BJ (cell line): ENCODE measurements around the gene CDC26. TPM values are rescaled to one million over a fixed set of nuclear protein-coding genes. Genes with fewer than 3 reads are reported as not detected.
"Not testable (repeated sequence)": the region's sequence is repeated elsewhere in the genome, so short reads cannot be mapped to it uniquely, and the experiment has no call there.

ENCODE experiments used
- CTCF ChIA-PET: fragments of 350-600 bp; formaldehyde crosslinking; extraction: SDS; loops from one replicate; lab custom pipeline; 2021; ENCODE audit warnings: antibody characterized with exemption, inconsistent platforms; lab: Yijun Ruan, JAX
- POLR2A ChIA-PET: fragments of 300-600 bp; sonication (Branson Sonifier 250); formaldehyde crosslinking; extraction: SDS; loops from one replicate; lab custom pipeline; 2021; ENCODE audit warnings: antibody characterized with exemption; lab: Charles Lee
- DNase-seq: peaks from one replicate; pipeline ENCODE4 v3.0.0-alpha.2; 2011; ENCODE audit warnings: low read depth
- H3K27me3 ChIP-seq: 2 replicates; pipeline ENCODE4 v1.6.0; 2011; ENCODE audit warnings: low read length; ENCODE audit not compliant: control insufficient read depth, insufficient read depth
- H3K36me3 ChIP-seq: 2 replicates; pipeline ENCODE4 v1.5.1; 2011; ENCODE audit warnings: low read length; ENCODE audit not compliant: control insufficient read depth, insufficient read depth
- H3K4me3 ChIP-seq: 2 replicates; pipeline ENCODE4 v1.5.1; 2011; ENCODE audit warnings: low read depth, mild to moderate bottlenecking, control low read depth, low read length
- polyA plus RNA-seq: library from polyadenylated mRNA; depleted of rRNA; stranded (reverse); fragments of >200 nt; gene quantifications from 2 replicates; pipeline ENCODE4 v1.2.3, GENCODE V29; 2011
- TF ChIP-seq, protein P1 (sequence below): IDR thresholded peaks from 2 replicates; pipeline ENCODE4 v1.5.1; 2011; ENCODE audit warnings: low read depth, mild to moderate bottlenecking, control low read depth, inconsistent platforms, low read length, moderate library complexity; ENCODE audit not compliant: insufficient read depth

Gene CDC26
- polyA plus RNA-seq, 1 experiment, result 11.1 TPM

GRCh38 chr9:113296796-113297558 is 21.6 kb upstream of the CDC26 start:
- Histone ChIP-seq H3K4me3 (no peak overlapping the region), H3K27me3 (peaks cover 1% of the 10 kb centered on the region; the same call in 1 of the 2 replicates), H3K36me3 (peaks cover 2% of the 10 kb centered on the region; the same call in 1 of the 2 replicates)
- no peak for DNase-seq
- ChIA-PET POLR2A (interaction anchor here (0.8 kb wide), 1 partner anchor 39 kb away, joined by 3 read pairs; no protein-coding TSS in a partner anchor), CTCF (interaction anchor here (0.6 to 2.1 kb wide), 4 partner anchors 11 to 460 kb away, joined by 3 to 6 read pairs (median 4); partner anchors contain the start of genes ALAD and CDC26)
- TF ChIP-seq, protein P1, sequence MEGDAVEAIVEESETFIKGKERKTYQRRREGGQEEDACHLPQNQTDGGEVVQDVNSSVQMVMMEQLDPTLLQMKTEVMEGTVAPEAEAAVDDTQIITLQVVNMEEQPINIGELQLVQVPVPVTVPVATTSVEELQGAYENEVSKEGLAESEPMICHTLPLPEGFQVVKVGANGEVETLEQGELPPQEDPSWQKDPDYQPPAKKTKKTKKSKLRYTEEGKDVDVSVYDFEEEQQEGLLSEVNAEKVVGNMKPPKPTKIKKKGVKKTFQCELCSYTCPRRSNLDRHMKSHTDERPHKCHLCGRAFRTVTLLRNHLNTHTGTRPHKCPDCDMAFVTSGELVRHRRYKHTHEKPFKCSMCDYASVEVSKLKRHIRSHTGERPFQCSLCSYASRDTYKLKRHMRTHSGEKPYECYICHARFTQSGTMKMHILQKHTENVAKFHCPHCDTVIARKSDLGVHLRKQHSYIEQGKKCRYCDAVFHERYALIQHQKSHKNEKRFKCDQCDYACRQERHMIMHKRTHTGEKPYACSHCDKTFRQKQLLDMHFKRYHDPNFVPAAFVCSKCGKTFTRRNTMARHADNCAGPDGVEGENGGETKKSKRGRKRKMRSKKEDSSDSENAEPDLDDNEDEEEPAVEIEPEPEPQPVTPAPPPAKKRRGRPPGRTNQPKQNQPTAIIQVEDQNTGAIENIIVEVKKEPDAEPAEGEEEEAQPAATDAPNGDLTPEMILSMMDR, result no peak

DNA sequence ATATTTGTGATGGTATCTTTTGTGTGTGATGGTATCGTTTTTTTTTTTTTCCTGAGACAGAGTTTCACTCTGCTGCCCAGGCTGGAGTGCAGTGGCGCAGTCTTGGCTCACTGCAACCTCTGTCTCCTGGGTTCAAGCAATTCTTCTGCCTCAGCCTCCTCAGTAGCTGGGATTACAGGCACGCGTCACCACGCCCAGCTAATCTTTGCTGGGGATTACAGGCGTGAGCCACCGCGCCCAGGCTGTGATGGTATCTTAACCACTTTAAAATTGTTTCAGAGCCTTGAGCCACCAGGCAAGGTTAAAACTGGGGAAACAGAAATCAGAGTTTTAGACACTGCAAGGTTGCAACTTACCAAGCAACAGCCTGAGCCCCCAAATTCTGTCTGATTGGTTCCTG is 20.9 kb upstream of the CDC26 start:
- H3K36me3 ChIP-seq, DNase-seq, H3K27me3 ChIP-seq, H3K4me3 ChIP-seq: not testable (repeated sequence)
- POLR2A ChIA-PET, result interaction anchor here (0.8 kb wide), 1 partner anchor 40 kb away, joined by 3 read pairs; no protein-coding TSS in a partner anchor
- CTCF ChIA-PET, result interaction anchor here (1.0 to 2.1 kb wide), 5 partner anchors 12 to 112 kb away, joined by 3 to 6 read pairs (median 4); partner anchors contain the start of genes ALAD and CDC26

GRCh38 chr9:113293285-113293878 is 18.0 kb upstream of the CDC26 start:
- TF ChIP-seq, protein P1, result no peak
- POLR2A ChIA-PET, result no interaction called here
- peaks cover 15% of the 10 kb centered on the region for H3K36me3 ChIP-seq
- CTCF ChIA-PET, result no interaction called here
- no peaks in the 10 kb centered on the region for H3K27me3 ChIP-seq
- peak; percentile 47 for DNase-seq
- H3K4me3 ChIP-seq, result no peak overlapping the region

- Histone ChIP-seq H3K4me3 (no peak overlapping the region), H3K36me3 (peaks cover 18% of the 10 kb centered on the region), H3K27me3 (no peaks in the 10 kb centered on the region)
- TF ChIP-seq, protein P1, result no peak
- DNase-seq, result no peak
- CTCF ChIA-PET, result interaction anchor here (1.1 to 1.3 kb wide), 2 partner anchors 15 to 112 kb away, joined by 3 to 6 read pairs; partner anchors contain the start of genes ALAD, CDC26 and PRPF4
- POLR2A ChIA-PET, result interaction anchor here (0.7 kb wide), 1 partner anchor 69 kb away, joined by 8 read pairs; the partner anchor contains the start of gene FKBP15
These were observed 14.8 kb upstream of the CDC26 start for GRCh38 chr9:113290052-113290607.

GRCh38 chr9:113289091-113289490 is 13.7 kb upstream of the CDC26 start:
- POLR2A ChIA-PET, result no interaction called here

More at GRCh38 chr9:113289091-113289490, 13.7 kb upstream of the CDC26 start:
- H3K27me3 ChIP-seq, result no peaks in the 10 kb centered on the region
- H3K4me3 ChIP-seq, result no peak overlapping the region
- TF ChIP-seq, protein P1, result no peak
- no peak for DNase-seq
- CTCF ChIA-PET, result no interaction called here
- peaks cover 18% of the 10 kb centered on the region for H3K36me3 ChIP-seq
